Ectodermal cell (in vitro differentiated cells): ENCODE results near the gene DDX31.

Experiments
- H3K27ac ChIP-seq: 2 replicates; pipeline ENCODE4 v1.7.0; 2013; ENCODE audit warnings: mild to moderate bottlenecking, low read depth, low read length; ENCODE audit not compliant: insufficient read depth, poor library complexity, severe bottlenecking
- H3K27me3 ChIP-seq: 2 replicates; pipeline ENCODE4 v1.7.0; 2013; ENCODE audit warnings: mild to moderate bottlenecking, low read length; ENCODE audit not compliant: insufficient read depth, control insufficient read depth, poor library complexity, severe bottlenecking
- H3K36me3 ChIP-seq: one replicate; pipeline ENCODE4 v1.7.0; 2013; ENCODE audit warnings: low read length; ENCODE audit not compliant: control insufficient read depth, insufficient read depth
- H3K4me1 ChIP-seq: one replicate; pipeline ENCODE4 v1.7.0; 2013; ENCODE audit warnings: low read length; ENCODE audit not compliant: control insufficient read depth, insufficient read depth
- H3K4me3 ChIP-seq: 2 replicates; pipeline ENCODE4 v1.7.0; 2013; ENCODE audit warnings: low read depth, low read length, control low read depth; ENCODE audit not compliant: insufficient read depth
- H3K9me3 ChIP-seq: 2 replicates; pipeline ENCODE4 v1.7.0; 2013; ENCODE audit warnings: mild to moderate bottlenecking, low read length, moderate library complexity; ENCODE audit not compliant: control insufficient read depth
- WGBS, 2 experiments: methylation state at CpG; one replicate each; pipeline ENCODE4 v1.1.7; 2013; ENCODE audit warnings: missing lambda C conversion rate in 2 of 2; 5-methylcytosine and 5-hydroxymethylcytosine counted together

Gene DDX31

DNA sequence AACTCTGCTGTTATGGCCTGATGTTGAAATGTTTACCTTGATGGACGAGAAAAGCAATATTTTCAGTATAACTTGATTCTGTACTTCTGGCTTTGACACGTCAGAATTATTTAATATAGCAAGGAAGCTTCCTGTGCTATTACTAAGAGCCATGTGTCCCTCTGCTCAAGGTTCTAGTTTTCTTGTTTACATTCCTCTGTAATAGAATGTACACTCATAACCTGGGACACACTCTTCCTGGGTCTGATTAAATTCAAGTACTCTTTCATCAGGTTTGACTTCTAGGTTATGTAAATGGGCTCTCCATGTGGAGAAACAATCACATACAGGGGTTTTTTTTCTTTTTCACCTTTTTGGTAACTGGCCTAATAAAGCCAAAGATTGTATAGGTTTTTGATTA lies 33.6 kb upstream of the DDX31 start:
- Histone ChIP-seq H3K4me3 (no peak overlapping the region), H3K4me1 (no peaks in the 10 kb centered on the region), H3K36me3 (no peaks in the 10 kb centered on the region), H3K27me3 (no peaks in the 10 kb centered on the region), H3K9me3 (no peaks in the 10 kb centered on the region), H3K27ac (no peak overlapping the region)
- 90 to 94% methylated on average over 2 of the region's 2 CpGs for WGBS, 2 experiments

DNA sequence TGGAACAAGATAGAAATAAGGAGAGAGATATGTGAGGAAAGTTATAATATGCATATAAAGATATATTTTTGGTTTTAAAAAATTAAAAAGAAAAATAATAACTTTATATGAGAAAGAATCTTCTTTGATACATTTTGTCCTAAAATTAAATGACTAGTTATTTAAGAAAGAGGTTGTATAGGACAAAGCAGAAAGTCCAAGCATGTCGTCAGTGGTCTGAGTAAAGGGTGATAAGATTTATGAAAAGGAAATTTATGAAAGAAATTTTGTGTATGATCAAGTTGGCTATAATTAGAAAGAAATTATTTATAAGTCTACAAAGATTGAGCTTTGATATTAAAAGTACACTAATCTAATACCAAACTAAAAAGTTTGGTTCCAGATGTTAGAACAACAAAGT lies 32.5 kb upstream of the DDX31 start:
- H3K9me3 ChIP-seq = no peaks in the 10 kb centered on the region
- no peaks in the 10 kb centered on the region for H3K27me3 ChIP-seq
- WGBS, 2 experiments = 86 to 94% methylated on average over 1 of the region's 1 CpG
- H3K36me3 ChIP-seq = no peaks in the 10 kb centered on the region
- H3K27ac ChIP-seq = no peak overlapping the region
- H3K4me1 ChIP-seq = no peaks in the 10 kb centered on the region
- no peak overlapping the region for H3K4me3 ChIP-seq

DNA sequence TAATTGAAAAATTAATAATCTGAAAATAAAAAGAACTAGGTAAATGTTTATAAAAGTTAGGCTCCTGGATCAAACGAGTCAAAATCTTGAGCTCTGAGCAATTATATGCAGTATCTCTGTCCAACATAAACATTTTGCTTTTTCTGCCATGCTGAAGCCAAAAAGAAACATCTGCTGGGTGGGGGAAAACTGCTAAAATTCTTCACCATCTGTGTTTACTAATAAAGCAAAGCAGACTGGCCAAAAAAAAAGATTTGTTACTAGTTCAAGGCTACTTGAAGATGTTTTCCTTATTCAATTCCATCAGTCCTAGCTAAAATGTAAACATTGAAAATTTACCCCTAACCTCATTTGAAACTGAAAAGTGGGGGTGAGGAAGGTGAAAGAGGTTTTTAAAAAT lies 30.2 kb upstream of the DDX31 start:
- 75 to 100% methylated on average over 1 of the region's 1 CpG for WGBS, 2 experiments
- no peak overlapping the region for H3K27ac ChIP-seq
- H3K27me3 ChIP-seq = no peaks in the 10 kb centered on the region
- no peaks in the 10 kb centered on the region for H3K36me3 ChIP-seq
- no peak overlapping the region for H3K4me3 ChIP-seq
- H3K9me3 ChIP-seq = no peaks in the 10 kb centered on the region
- no peaks in the 10 kb centered on the region for H3K4me1 ChIP-seq

DNA sequence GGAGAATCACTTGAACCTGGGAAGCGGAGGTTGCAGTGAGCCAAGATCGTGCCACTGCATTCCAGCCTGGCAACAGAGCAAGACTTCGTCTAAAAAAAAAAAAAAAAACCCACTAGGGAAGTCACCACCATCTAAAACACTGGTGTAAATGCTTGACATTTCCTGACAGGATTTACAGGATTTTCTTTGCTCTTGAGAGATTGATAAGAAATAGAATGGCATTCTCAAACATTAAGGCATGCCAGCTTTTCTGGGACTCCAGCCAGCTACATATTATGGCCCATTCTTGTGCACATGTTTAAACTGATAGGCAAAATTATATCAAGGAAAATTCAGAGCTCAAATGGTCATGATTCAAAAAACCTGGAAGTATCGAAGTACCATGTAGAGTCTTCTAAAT lies 29.2 kb upstream of the DDX31 start:
- Histone ChIP-seq H3K4me3 (no peak overlapping the region), H3K27me3 (no peaks in the 10 kb centered on the region), H3K36me3 (no peaks in the 10 kb centered on the region), H3K9me3 (no peaks in the 10 kb centered on the region), H3K27ac (no peak overlapping the region), H3K4me1 (no peaks in the 10 kb centered on the region)
- 88% methylated on average over 4 of the region's 4 CpGs for WGBS, 2 experiments

DNA sequence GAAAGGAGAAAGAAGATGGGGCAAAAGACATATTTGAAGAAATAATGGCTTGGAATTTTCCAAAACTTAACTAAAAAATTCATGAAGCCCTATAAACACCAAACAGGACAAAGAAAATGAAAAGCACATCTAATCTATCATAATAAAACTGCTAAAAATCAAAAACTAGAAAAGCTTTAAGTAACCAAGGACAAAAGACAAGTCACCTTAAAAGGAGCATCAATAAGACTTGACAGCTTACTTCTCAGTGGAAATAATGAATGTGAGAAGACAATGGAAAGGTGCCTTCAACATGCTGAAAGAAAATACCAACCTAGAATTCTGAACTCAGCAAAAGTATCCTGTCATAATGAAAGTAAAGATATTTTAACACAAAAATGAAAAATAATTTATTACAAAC lies 27.4 kb upstream of the DDX31 start:
- Histone ChIP-seq H3K9me3 (no peaks in the 10 kb centered on the region), H3K27ac (no peak overlapping the region), H3K4me1 (no peaks in the 10 kb centered on the region), H3K4me3 (no peak overlapping the region), H3K36me3 (no peaks in the 10 kb centered on the region), H3K27me3 (no peaks in the 10 kb centered on the region)

DNA sequence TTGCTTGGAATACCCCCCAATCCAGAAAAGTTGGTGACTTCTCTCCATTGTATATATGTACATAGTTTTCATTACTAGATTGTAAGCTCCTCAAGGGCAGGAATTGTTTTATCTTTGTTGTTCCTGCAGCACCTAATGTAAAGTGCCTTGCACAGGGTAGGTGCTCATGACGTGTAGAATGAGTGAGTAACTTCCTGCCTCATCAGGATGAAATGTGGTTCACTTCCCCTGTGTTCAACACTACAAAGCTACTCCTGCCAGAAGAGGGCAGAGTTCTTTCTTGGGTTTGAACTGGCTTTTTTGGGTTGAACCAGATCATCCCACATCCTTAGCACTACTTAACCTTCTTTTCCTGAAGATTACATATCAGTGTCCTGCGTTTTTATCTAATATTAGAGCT lies 24.4 kb upstream of the DDX31 start:
- Histone ChIP-seq H3K4me3 (no peak overlapping the region), H3K27ac (no peak overlapping the region), H3K27me3 (no peaks in the 10 kb centered on the region), H3K9me3 (no peaks in the 10 kb centered on the region), H3K4me1 (no peaks in the 10 kb centered on the region), H3K36me3 (peaks cover 8% of the 10 kb centered on the region)
- 64 to 71% methylated on average over 2 of the region's 2 CpGs for WGBS, 2 experiments

DNA sequence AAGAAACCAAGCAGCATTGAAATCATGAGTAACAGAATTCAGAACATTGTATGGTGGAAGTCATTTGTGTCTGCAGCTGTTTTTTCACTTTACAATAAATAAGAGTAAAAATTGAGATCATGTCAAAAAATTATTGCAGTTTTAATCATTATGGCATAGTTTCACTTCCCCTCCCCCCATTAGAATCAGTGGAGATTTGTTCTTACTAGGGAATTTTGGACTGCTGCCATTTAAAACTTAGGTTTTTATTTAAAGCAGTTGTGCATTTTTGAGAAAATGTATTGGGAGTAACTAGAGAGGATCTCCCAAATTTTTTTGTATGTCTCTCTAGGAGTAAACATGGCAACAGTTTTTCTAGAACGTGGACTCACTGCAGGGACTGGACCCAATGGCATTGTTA lies 20.9 kb upstream of the DDX31 start:
- H3K9me3 ChIP-seq = no peaks in the 10 kb centered on the region
- H3K27ac ChIP-seq = no peak overlapping the region
- H3K4me1 ChIP-seq = no peaks in the 10 kb centered on the region
- no peaks in the 10 kb centered on the region for H3K27me3 ChIP-seq
- peaks cover 19% of the 10 kb centered on the region for H3K36me3 ChIP-seq
- no peak overlapping the region for H3K4me3 ChIP-seq
- WGBS, 2 experiments = 94 to 98% methylated on average over 1 of the region's 1 CpG

DNA sequence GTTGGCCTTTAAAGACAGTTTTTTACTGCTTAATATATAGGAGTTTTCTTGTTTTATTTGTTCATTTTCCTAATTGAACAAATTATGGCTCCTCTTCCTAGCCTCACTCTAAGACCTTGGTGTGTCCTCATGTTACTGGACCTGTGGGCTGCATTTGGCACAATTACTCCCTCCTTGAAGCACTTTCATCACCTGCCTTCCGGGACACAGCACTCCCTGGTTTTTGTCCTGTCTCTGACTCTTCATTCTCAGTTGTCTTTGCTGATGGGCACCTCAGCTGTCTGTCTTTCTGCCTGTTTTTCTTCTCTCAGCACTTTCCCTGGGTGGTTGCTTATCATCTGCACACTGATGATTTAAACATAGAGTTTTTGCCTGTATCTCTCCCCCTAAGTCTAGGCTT lies 14.1 kb upstream of the DDX31 start:
- no peaks in the 10 kb centered on the region for H3K4me1 ChIP-seq
- H3K4me3 ChIP-seq = no peak overlapping the region
- H3K27ac ChIP-seq = no peak overlapping the region
- peaks cover 48% of the 10 kb centered on the region for H3K36me3 ChIP-seq
- no peaks in the 10 kb centered on the region for H3K9me3 ChIP-seq
- WGBS, 2 experiments = 94 to 98% methylated on average over 1 of the region's 1 CpG
- H3K27me3 ChIP-seq = no peaks in the 10 kb centered on the region

DNA sequence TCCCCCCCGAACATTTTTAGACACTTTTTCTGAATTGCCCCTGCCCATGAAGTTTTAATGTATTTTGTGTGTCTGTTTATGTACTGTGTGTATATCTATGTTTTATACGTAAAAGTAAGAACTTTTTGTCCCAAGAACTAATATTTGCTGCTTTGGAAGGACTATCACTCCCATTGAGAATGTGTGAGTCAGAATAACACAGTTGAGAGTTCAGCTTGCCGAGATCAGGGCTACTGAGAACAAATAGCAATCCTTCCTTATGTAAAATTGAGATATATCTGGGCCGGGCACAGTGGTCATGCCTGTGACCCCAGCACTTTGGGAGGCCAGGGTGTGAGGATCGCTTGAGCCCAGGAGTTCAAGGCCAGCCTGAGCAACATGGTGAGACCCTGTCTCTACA lies 11.8 kb upstream of the DDX31 start:
- Histone ChIP-seq H3K4me1 (no peaks in the 10 kb centered on the region), H3K27ac (no peak overlapping the region), H3K27me3 (no peaks in the 10 kb centered on the region), H3K4me3 (no peak overlapping the region), H3K9me3 (no peaks in the 10 kb centered on the region), H3K36me3 (peaks cover 55% of the 10 kb centered on the region)
- 90 to 94% methylated on average over 4 of the region's 5 CpGs for WGBS, 2 experiments

DNA sequence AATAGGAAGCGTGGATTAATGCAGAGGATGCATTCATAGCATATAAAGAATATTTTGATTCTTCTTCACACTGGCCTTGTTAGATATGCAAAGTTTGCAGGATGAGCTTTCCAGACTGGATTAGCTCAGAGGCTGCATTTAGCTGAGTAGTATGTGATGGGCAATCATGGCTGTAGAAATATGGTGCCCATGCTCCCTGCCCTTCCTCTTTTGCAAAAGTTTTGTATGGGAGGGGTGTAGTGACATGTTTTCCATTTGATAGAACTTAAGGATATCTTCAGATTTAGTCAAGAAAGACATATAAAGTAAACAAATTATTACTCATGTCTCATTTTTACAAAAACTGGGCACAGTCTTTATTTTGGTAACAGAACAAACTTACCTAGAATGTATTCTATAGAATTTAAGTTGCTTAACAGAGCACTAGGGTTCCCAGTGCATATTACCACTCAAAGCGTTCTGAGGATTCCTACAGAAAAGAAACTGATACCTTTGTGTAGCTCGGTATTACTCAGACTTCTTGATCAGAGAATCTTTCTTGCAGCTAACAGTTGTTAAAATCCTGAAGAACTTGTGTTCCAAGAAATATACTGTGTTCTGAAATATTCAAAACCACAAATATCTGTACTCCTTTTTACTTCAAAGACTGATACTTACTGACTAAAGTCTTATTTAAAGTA lies 10.3 kb upstream of the DDX31 start:
- 87 to 98% methylated on average over 3 of the region's 3 CpGs for WGBS, 2 experiments
- Histone ChIP-seq H3K9me3 (no peaks in the 10 kb centered on the region), H3K27me3 (no peaks in the 10 kb centered on the region), H3K27ac (no peak overlapping the region), H3K36me3 (peaks cover 49% of the 10 kb centered on the region), H3K4me1 (no peaks in the 10 kb centered on the region), H3K4me3 (no peak overlapping the region)

DNA sequence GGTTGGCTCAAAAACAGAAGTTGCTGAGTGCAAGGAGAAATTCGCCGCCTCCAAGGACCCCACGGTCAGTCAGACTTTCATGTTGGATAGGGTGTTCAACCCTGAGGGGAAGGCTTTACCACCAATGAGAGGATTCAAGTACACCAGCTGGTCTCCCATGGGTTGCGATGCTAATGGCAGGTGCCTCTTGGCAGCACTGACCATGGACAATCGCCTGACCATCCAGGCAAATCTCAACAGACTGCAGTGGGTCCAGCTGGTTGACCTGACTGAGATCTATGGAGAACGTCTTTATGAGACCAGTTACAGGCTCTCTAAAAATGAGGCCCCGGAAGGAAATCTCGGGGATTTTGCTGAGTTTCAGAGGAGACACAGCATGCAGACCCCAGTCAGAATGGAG lies 8.2 kb upstream of the DDX31 start:
- no peaks in the 10 kb centered on the region for H3K9me3 ChIP-seq
- no peak overlapping the region for H3K27ac ChIP-seq
- no peak overlapping the region for H3K4me3 ChIP-seq
- H3K36me3 ChIP-seq = peaks cover 36% of the 10 kb centered on the region
- H3K4me1 ChIP-seq = no peaks in the 10 kb centered on the region
- no peaks in the 10 kb centered on the region for H3K27me3 ChIP-seq
- 96 to 97% methylated on average over 8 of the region's 8 CpGs for WGBS, 2 experiments
